ENCODE data around the gene KCNJ13. TPM values are rescaled to one million over a fixed set of nuclear protein-coding genes. Genes with fewer than 3 reads are reported as not detected.

KCNJ13 gene
- under 1 TPM in 1 of 3 donors, not detected in 2; 0.15 TPM for polyA plus RNA-seq

GRCh38 chr2:232776435-232776834 is at the start of gene KCNJ13:
Gene KCNJ13, minus strand, starts transcription at chr2:232776565. Its CDS starts 5,203 bp downstream, at chr2:232771362.
- no peak within 1 kb of the TSS for H3K27ac ChIP-seq (ENCODE audit: low read depth, low read length)
- WGBS, 3 donors: 43 to 88% (median 82%) methylated on average over 1 of the region's 1 CpG

GRCh38 chr2:232817756-232818155 is 41.4 kb upstream of the KCNJ13 start:
- 70 to 90% (median 88%) methylated on average over 3 of the region's 3 CpGs for WGBS, 3 donors
- no peak overlapping the region for H3K27ac ChIP-seq (ENCODE audit: low read depth, low read length)

- 42 to 69% (median 59%) methylated on average over 10 of the region's 10 CpGs for WGBS, 3 donors
- H3K27ac ChIP-seq (ENCODE audit: low read depth, low read length): no peak overlapping the region
These were observed 40.3 kb upstream of the KCNJ13 start for GRCh38 chr2:232816657-232817056.

GRCh38 chr2:232815569-232815968 is 39.2 kb upstream of the KCNJ13 start:
- WGBS, 3 donors: 90 to 92% (median 91%) methylated on average over 3 of the region's 3 CpGs
- no peak overlapping the region for H3K27ac ChIP-seq (ENCODE audit: low read depth, low read length)

- WGBS, 3 donors: 90 to 96% (median 95%) methylated on average over 1 of the region's 1 CpG
These were observed 34.1 kb upstream of the KCNJ13 start for GRCh38 chr2:232810444-232810843.

GRCh38 chr2:232809349-232810124 is 33.2 kb upstream of the KCNJ13 start:
- no peak overlapping the region for H3K27ac ChIP-seq (ENCODE audit: low read depth, low read length)
- WGBS, 3 donors: 93 to 95% (median 94%) methylated on average over 5 of the region's 5 CpGs

More at GRCh38 chr2:232810444-232810843, 34.1 kb upstream of the KCNJ13 start:
- H3K27ac ChIP-seq (ENCODE audit: low read depth, low read length): no peak overlapping the region

- 81 to 99% (median 96%) methylated on average over 3 of the region's 3 CpGs for WGBS, 3 donors
- H3K27ac ChIP-seq (ENCODE audit: low read depth, low read length): no peak overlapping the region
These were observed 25.7 kb upstream of the KCNJ13 start for GRCh38 chr2:232802091-232802490.

GRCh38 chr2:232800166-232800565 is 23.8 kb upstream of the KCNJ13 start:
- H3K27ac ChIP-seq (ENCODE audit: low read depth, low read length): no peak overlapping the region
- WGBS, 3 donors: 67 to 78% (median 75%) methylated on average over 2 of the region's 2 CpGs

GRCh38 chr2:232798187-232798586 is 21.8 kb upstream of the KCNJ13 start:
- H3K27ac ChIP-seq (ENCODE audit: low read depth, low read length): no peak overlapping the region

- WGBS, 3 donors: 58 to 95% (median 71%) methylated on average over 1 of the region's 1 CpG
These were observed 19.6 kb upstream of the KCNJ13 start for GRCh38 chr2:232795920-232796319.

GRCh38 chr2:232794981-232795380 is 18.6 kb upstream of the KCNJ13 start:
- no peak overlapping the region for H3K27ac ChIP-seq (ENCODE audit: low read depth, low read length)
- WGBS, 3 donors: 94 to 96% (median 95%) methylated on average over 1 of the region's 1 CpG

More at GRCh38 chr2:232795920-232796319, 19.6 kb upstream of the KCNJ13 start:
- H3K27ac ChIP-seq (ENCODE audit: low read depth, low read length): no peak overlapping the region

- H3K27ac ChIP-seq (ENCODE audit: low read depth, low read length): no peak overlapping the region
- WGBS, 3 donors: 85 to 98% (median 96%) methylated on average over 4 of the region's 4 CpGs
These were observed 16.9 kb upstream of the KCNJ13 start for GRCh38 chr2:232793271-232793670.

GRCh38 chr2:232791518-232791917 is 15.2 kb upstream of the KCNJ13 start:
- no peak overlapping the region for H3K27ac ChIP-seq (ENCODE audit: low read depth, low read length)
- 93 to 96% (median 95%) methylated on average over 4 of the region's 4 CpGs for WGBS, 3 donors

- 63 to 90% (median 83%) methylated on average over 4 of the region's 4 CpGs for WGBS, 3 donors
- H3K27ac ChIP-seq (ENCODE audit: low read depth, low read length): no peak overlapping the region
These were observed 12.7 kb upstream of the KCNJ13 start for GRCh38 chr2:232789082-232789481.

GRCh38 chr2:232787806-232788205 is 11.4 kb upstream of the KCNJ13 start:
- no peak overlapping the region for H3K27ac ChIP-seq (ENCODE audit: low read depth, low read length)

GRCh38 chr2:232783278-232783677 is 6.9 kb upstream of the KCNJ13 start:
- no peak overlapping the region for H3K27ac ChIP-seq (ENCODE audit: low read depth, low read length)

- no peak overlapping the region for H3K27ac ChIP-seq (ENCODE audit: low read depth, low read length)
These were observed 5.4 kb upstream of the KCNJ13 start for GRCh38 chr2:232781765-232782164.

- 21 to 62% (median 58%) methylated on average over 1 of the region's 1 CpG for WGBS, 3 donors
These were observed 3.6 kb upstream of the KCNJ13 start for GRCh38 chr2:232779934-232780333.

GRCh38 chr2:232779465-232779864 is 3.1 kb upstream of the KCNJ13 start:
- WGBS, 3 donors: 46 to 91% (median 86%) methylated on average over 3 of the region's 3 CpGs
- H3K27ac ChIP-seq (ENCODE audit: low read depth, low read length): no peak overlapping the region

More at GRCh38 chr2:232779934-232780333, 3.6 kb upstream of the KCNJ13 start:
- H3K27ac ChIP-seq (ENCODE audit: low read depth, low read length): no peak overlapping the region

GRCh38 chr2:232777276-232777675 is 911 bp upstream of the KCNJ13 start:
- 72 to 95% (median 90%) methylated on average over 5 of the region's 5 CpGs for WGBS, 3 donors
- no peak overlapping the region for H3K27ac ChIP-seq (ENCODE audit: low read depth, low read length)
